HepG2 (cell line): Measurements from ENCODE around the gene COPZ2.
"Not testable (repeated sequence)": the region's sequence is repeated elsewhere in the genome, so short reads cannot be mapped to it uniquely, and the experiment has no call there.

ENCODE experiments used
- DZIP1 ChIP-seq: sonication (generic); formaldehyde crosslinking; IDR thresholded peaks from 2 replicates; pipeline ENCODE4 v1.5.0; 2020; ENCODE audit warnings: mild to moderate bottlenecking, missing genetic modification reagents
- FOSL1 ChIP-seq: sonication (generic); formaldehyde crosslinking; IDR thresholded peaks from 2 replicates; pipeline ENCODE4 v1.9.0; 2021; ENCODE audit warnings: missing genetic modification reagents, borderline replicate concordance
- FOXO4 ChIP-seq: sonication (generic); formaldehyde crosslinking; conservative IDR thresholded peaks from 2 replicates; pipeline ENCODE4 v1.8.1; 2023; ENCODE audit warnings: missing genetic modification reagents
- GTF2F1 ChIP-seq: fragments of 150-350 bp; IDR thresholded peaks from 2 replicates; pipeline ENCODE4 v1.6.1; 2014; ENCODE audit warnings: low read length
- NR2C2 ChIP-seq: sonication (generic); formaldehyde crosslinking; IDR thresholded peaks from 2 replicates; pipeline ENCODE4 v1.4.0; 2020; ENCODE audit warnings: missing genetic modification reagents, mild to moderate bottlenecking, moderate library complexity, borderline replicate concordance
- RFX5 ChIP-seq: IDR thresholded peaks from 2 replicates; pipeline ENCODE4 v1.6.1; 2011; ENCODE audit warnings: low read depth, low read length, improper control_type of control experiment
- SRF ChIP-seq: IDR thresholded peaks from 2 replicates; pipeline ENCODE4 v1.6.1; 2011; ENCODE audit warnings: mild to moderate bottlenecking, low read depth, low read length, moderate library complexity
- ZBTB33 ChIP-seq: sonication (generic); formaldehyde crosslinking; IDR thresholded peaks from 2 replicates; pipeline ENCODE4 v1.4.0; 2020; ENCODE audit warnings: missing genetic modification reagents
- ZNF253 ChIP-seq: sonication (generic); formaldehyde crosslinking; IDR thresholded peaks from 2 replicates; pipeline ENCODE4 v1.8.0; 2022; ENCODE audit warnings: mild to moderate bottlenecking, missing genetic modification reagents, borderline replicate concordance
- ZNF644 ChIP-seq: IDR thresholded peaks from 2 replicates; pipeline ENCODE4 v1.6.1; 2016; ENCODE audit warnings: low read depth

DNA sequence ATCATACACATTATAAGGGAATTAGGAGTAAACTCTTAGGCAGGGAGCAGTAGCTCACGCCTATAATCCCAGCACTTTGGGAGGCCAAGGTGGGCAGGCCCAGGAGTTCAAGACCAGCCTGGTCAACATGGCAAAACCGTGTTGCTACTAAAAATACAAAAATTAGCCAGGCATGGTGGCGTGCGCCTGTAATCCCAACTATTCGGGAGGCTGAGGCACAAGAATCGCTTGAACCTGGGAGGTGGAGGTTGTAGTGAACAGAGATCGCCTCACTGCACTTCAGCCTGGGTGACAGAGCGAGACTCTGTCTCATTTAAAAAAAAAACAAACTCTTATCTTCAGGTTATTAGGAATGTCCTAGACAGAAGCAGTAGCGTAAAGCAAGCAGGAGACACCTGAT lies 35.2 kb upstream of the COPZ2 start:
- TF ChIP-seq GTF2F1; FOSL1 (CRISPR knock-in tag); FOXO4 (CRISPR knock-in tag); NR2C2 (CRISPR knock-in tag); DZIP1 (CRISPR knock-in tag); SRF; ZBTB33 (CRISPR knock-in tag); ZNF253; ZNF644 (CRISPR knock-in tag); RFX5: not testable (repeated sequence)
